GM12878 (cell line): ENCODE results near the gene SEMA7A. TPM values are rescaled to one million over a fixed set of nuclear protein-coding genes. Genes with fewer than 3 reads are reported as not detected.

Experiments used
- ATAC-seq: fragments of 200-7000 bp; cut with Tn5 transposase; 3 replicates; pipeline ENCODE4 v1.9.1; 2020; ENCODE audit warnings: mild to moderate bottlenecking, moderate library complexity
- BruUV-seq: library from RNA; stranded (reverse); fragments of 400-500 nt; replicated peaks from 2 replicates; lab custom pipeline; 2021; lab: Mats Ljungman, UMichigan
- CTCF ChIA-PET: fragments of 300-600 bp; sonication (Branson Sonifier 250); formaldehyde crosslinking; extraction: SDS; loops from one replicate; lab custom pipeline; 2021; ENCODE audit warnings: inconsistent platforms; lab: Yijun Ruan, JAX
- POLR2A ChIA-PET: fragments of 350-600 bp; formaldehyde crosslinking; extraction: SDS; loops from one replicate; lab custom pipeline; 2021; ENCODE audit warnings: inconsistent platforms; lab: Charles Lee
- RAD21 ChIA-PET: fragments of 300-600 bp; sonication (Branson Sonifier 250); formaldehyde crosslinking; loops from one replicate; lab custom pipeline; 2023; ENCODE audit warnings: antibody characterized with exemption; ENCODE audit not compliant: unreplicated experiment; lab: Charles Lee
- SMC1A ChIA-PET: fragments of 300-600 bp; sonication (Branson Sonifier 250); formaldehyde crosslinking; loops from one replicate; lab custom pipeline; 2023; ENCODE audit not compliant: unreplicated experiment, uncharacterized antibody; lab: Charles Lee
- DNase-seq: peaks from one replicate; pipeline ENCODE4 v3.0.0-alpha.2; 2011; ENCODE audit warnings: low read depth, low spot score
- FAIRE-seq: peaks from 3 replicates; lab custom pipeline; 2011; peaks lifted over from hg19 to GRCh38; lab: Jason Lieb, UNC
- H2AFZ ChIP-seq: 2 replicates; pipeline ENCODE4 v1.6.0; 2011; ENCODE audit warnings: low read depth, low read length, control low read depth; ENCODE audit not compliant: control insufficient read depth
- H3K27ac ChIP-seq: 2 replicates; pipeline ENCODE4 v1.5.1; 2011; ENCODE audit warnings: control low read depth; ENCODE audit not compliant: control insufficient read depth, insufficient read depth
- H3K27me3 ChIP-seq, 2 experiments: replicated peaks in 1 of 2; 2 replicates each; pipeline versions ENCODE4 v1.6.0 to v1.6.1; 2011; ENCODE audit warnings: low read length in 1 of 2; ENCODE audit not compliant: control insufficient read depth in 2 of 2, insufficient read depth in 2 of 2
- H3K36me3 ChIP-seq, 2 experiments: 2 replicates each; pipeline ENCODE4 v1.5.1; 2011; ENCODE audit warnings: low read length in 1 of 2; ENCODE audit not compliant: control insufficient read depth in 2 of 2, insufficient read depth in 2 of 2
- H3K4me1 ChIP-seq: 2 replicates; pipeline ENCODE4 v1.6.1; 2011; ENCODE audit warnings: mild to moderate bottlenecking, low read length, moderate library complexity, mixed read lengths; ENCODE audit not compliant: control insufficient read depth, insufficient read depth
- H3K4me2 ChIP-seq: 2 replicates; pipeline ENCODE4 v1.6.0; 2011; ENCODE audit warnings: control low read depth; ENCODE audit not compliant: control insufficient read depth, insufficient read depth
- H3K4me3 ChIP-seq: fragments of 200-600 bp; sonication (generic); 2 replicates; pipeline ENCODE4 v1.5.1; 2016
- H3K79me2 ChIP-seq: 2 replicates; pipeline ENCODE4 v1.6.0; 2011; ENCODE audit warnings: low read length; ENCODE audit not compliant: control insufficient read depth, insufficient read depth
- H3K9ac ChIP-seq: 2 replicates; pipeline ENCODE4 v1.8.0; 2011; ENCODE audit warnings: low read length, control low read depth, mixed read lengths; ENCODE audit not compliant: control insufficient read depth, insufficient read depth
- H3K9me3 ChIP-seq: replicated peaks from 3 replicates; pipeline ENCODE4 v1.5.1; 2011; ENCODE audit warnings: mild to moderate bottlenecking, low read length; ENCODE audit not compliant: control insufficient read depth, insufficient read depth
- H4K20me1 ChIP-seq: 2 replicates; pipeline ENCODE4 v1.6.0; 2011; ENCODE audit not compliant: control insufficient read depth, insufficient read depth
- BACH1 ChIP-seq: fragments of 450-650 bp; IDR thresholded peaks from 2 replicates; pipeline ENCODE4 v1.6.1; 2017; ENCODE audit warnings: mild to moderate bottlenecking, borderline replicate concordance
- BCL11A ChIP-seq: IDR thresholded peaks from 2 replicates; pipeline ENCODE4 v1.6.1; 2011; ENCODE audit warnings: low read depth, low read length
- BMI1 ChIP-seq: fragments of 450-650 bp; IDR thresholded peaks from 2 replicates; pipeline ENCODE4 v1.6.1; 2016; ENCODE audit warnings: mild to moderate bottlenecking, moderate library complexity, borderline replicate concordance
- CHD2 ChIP-seq: IDR thresholded peaks from 2 replicates; pipeline ENCODE4 v1.6.1; 2011; ENCODE audit warnings: low read depth, low read length, improper control_type of control experiment, borderline replicate concordance
- EP300 ChIP-seq, 2 experiments: fragments of 150-350 bp in 1 of 2; IDR thresholded peaks; 2 replicates each; pipeline ENCODE4 v1.6.1; 2011 to 2012; ENCODE audit warnings: low read depth in 2 of 2, low read length in 2 of 2, borderline replicate concordance in 1 of 2, improper control_type of control experiment in 1 of 2, inconsistent platforms in 1 of 2; ENCODE audit not compliant: control insufficient read depth in 1 of 2
- GABPA ChIP-seq: IDR thresholded peaks from 2 replicates; pipeline ENCODE4 v1.6.1; 2014; ENCODE audit warnings: antibody characterized with exemption, low read depth, mild to moderate bottlenecking, inconsistent platforms
- HDGF ChIP-seq: fragments of 450-650 bp; IDR thresholded peaks from 2 replicates; pipeline ENCODE4 v1.6.1; 2016; ENCODE audit warnings: antibody characterized with exemption
- IKZF2 ChIP-seq, 2 experiments: fragments of 450-650 bp; IDR thresholded peaks; 2 replicates each; pipeline ENCODE4 v1.6.1; 2017; ENCODE audit warnings: mild to moderate bottlenecking in 2 of 2, moderate library complexity in 2 of 2
- MLLT1 ChIP-seq: fragments of 450-650 bp; IDR thresholded peaks from 2 replicates; pipeline ENCODE4 v1.6.1; 2016; ENCODE audit warnings: mild to moderate bottlenecking
- MXI1 ChIP-seq: fragments of 150-350 bp; IDR thresholded peaks from 2 replicates; pipeline ENCODE4 v1.6.1; 2011; ENCODE audit warnings: low read depth, mild to moderate bottlenecking, inconsistent platforms, low read length, improper control_type of control experiment
- NBN ChIP-seq: fragments of 450-650 bp; IDR thresholded peaks from 2 replicates; pipeline ENCODE4 v1.6.1; 2016
- POU2F2 ChIP-seq: IDR thresholded peaks from 3 replicates; pipeline ENCODE4 v1.6.1; 2011; ENCODE audit warnings: low read depth, mild to moderate bottlenecking, low read length, borderline replicate concordance
- RAD21 ChIP-seq: IDR thresholded peaks from 2 replicates; pipeline ENCODE4 v1.6.1; 2011; ENCODE audit warnings: mild to moderate bottlenecking, low read depth, low read length, moderate library complexity; ENCODE audit not compliant: insufficient read depth
- RUNX3 ChIP-seq: IDR thresholded peaks from 2 replicates; pipeline ENCODE4 v1.6.1; 2012; ENCODE audit warnings: low read length, inconsistent platforms
- SPI1 ChIP-seq: IDR thresholded peaks from 2 replicates; pipeline ENCODE4 v1.6.1; 2011; ENCODE audit warnings: low read depth, mild to moderate bottlenecking, low read length, moderate library complexity, borderline replicate concordance; ENCODE audit not compliant: insufficient read depth
- STAT3 ChIP-seq: IDR thresholded peaks from 2 replicates; pipeline ENCODE4 v1.6.1; 2011; ENCODE audit warnings: low read depth, low read length, improper control_type of control experiment
- ZNF24 ChIP-seq: fragments of 450-650 bp; IDR thresholded peaks from 2 replicates; pipeline ENCODE4 v1.6.1; 2017; ENCODE audit warnings: antibody characterized with exemption, mild to moderate bottlenecking
- WGBS: methylation state at CpG from one replicate; pipeline ENCODE4 v1.1.6; 2016; ENCODE audit warnings: low lambda C conversion rate; ENCODE audit not compliant: insufficient replicate concordance, insufficient coverage; ENCODE audit errors: missing lambda C conversion rate; 5-methylcytosine and 5-hydroxymethylcytosine counted together
- in situ Hi-C: fragments of 300-500 bp; cut with MboI; formaldehyde crosslinking; loops from 9 replicates; pipeline ENCODE4 v1.14.3; 2018; ENCODE audit warnings: mixed read lengths
- intact Hi-C: fragments of 100-400 bp; cut with micrococcal nuclease; formaldehyde crosslinking; loops from one replicate; pipeline ENCODE4 v1.14.2; 2022; ENCODE audit not compliant: unreplicated experiment
- polyA plus RNA-seq, 11 experiments: library from polyadenylated mRNA; depleted of rRNA in 4 of 11; unstranded in 6 of 11; stranded (reverse) in 5 of 11; fragments of >200 nt; fragmentation: Nextera tagmentation in 4 of 11; fragmentation: Illumina TruSeq in 1 of 11; extraction: Ambion mirVana in 4 of 11; extraction: Trizol in 1 of 11; gene quantifications; 1 replicate in 1 of 11; 2 replicates in 10 of 11; pipeline versions ENCODE4 v1.2.1 to v1.2.3, GENCODE V29; 2011 to 2016; ENCODE audit warnings: inconsistent platforms in 2 of 11, missing spikeins in 2 of 11, low read depth in 1 of 11
- total RNA-seq, 4 experiments: library from RNA; depleted of rRNA in 3 of 4; stranded (reverse); fragments of >200 nt in 3 of 4; fragmentation: Illumina TruSeq in 1 of 4; extraction: Trizol in 1 of 4; gene quantifications; 2 replicates each; pipeline versions ENCODE4 v1.2.1 to v1.2.3, GENCODE V29; 2013 to 2021

Gene SEMA7A
- total and polyA plus RNA-seq, 10 of the 15 experiments (the other 5 are each of a cell fraction or from before 2014, with no cell fraction given): 0.08 to 112 (median 53.5) TPM

- peaks cover 0 to 8% of the 10 kb centered on the region in 2 experiments; a peak in 2 of 4 replicates for H3K36me3 ChIP-seq
- peak overlapping the region; percentile 92 for H3K4me3 ChIP-seq
- H4K20me1 ChIP-seq: no peaks in the 10 kb centered on the region
- 0% methylated on average over 2 of the region's 2 CpGs for WGBS
- TF ChIP-seq MXI1 (no peak), POU2F2 (no peak), ZNF24 (no peak), NBN (peak; percentile 26; the same call in 1 of the 2 replicates), RAD21 (0 out of 2 replicates have a peak, but pooled peaks have one; percentile 1), BMI1 (peak; percentile 29; the same call in 1 of the 2 replicates), CHD2 (no peak), EP300 (IDR thresholded peaks at IDR 0.05; ENCODE audit: borderline replicate concordance in 1 of 2, control insufficient read depth in 1 of 2, low read depth in 2 of 2, low read length in 2 of 2) (peak in 1 of 2 experiments; percentile 29; a peak in 1 of 4 replicates), IKZF2 (IDR thresholded peaks at IDR 0.05) (peak; percentile 63 to 71; a peak in 3 of 4 replicates), MLLT1 (peak; percentile 52; the same call in 1 of the 2 replicates), SPI1 (peak; percentile 78; the same call in 1 of the 2 replicates), BACH1 (peak; percentile 31; the same call in 1 of the 2 replicates), STAT3 (0 out of 2 replicates have a peak, but pooled peaks have one; percentile 29), GABPA (no peak), BCL11A (0 out of 2 replicates have a peak, but pooled peaks have one; percentile 17), RUNX3 (peak; percentile 58; the same call in 1 of the 2 replicates), HDGF (peak; percentile 52; the same call in 1 of the 2 replicates)
- peaks cover 11% of the 10 kb centered on the region for H3K4me1 ChIP-seq
- H3K9ac ChIP-seq: peak overlapping the region; percentile 87
- H3K4me2 ChIP-seq: peak overlapping the region; percentile 83
- H3K9me3 ChIP-seq: peaks cover 3% of the 10 kb centered on the region; the same call in 2 of the 3 replicates
- peak; percentile 39 for DNase-seq
- H2AFZ ChIP-seq: peak overlapping the region; percentile 89
- RAD21 ChIA-PET: interaction anchor here (0.9 to 3.9 kb wide), 6 partner anchors 29 to 86 kb away, joined by 3 to 36 read pairs (median 4); no protein-coding TSS in a partner anchor
- peak; percentile 55 for ATAC-seq
- SMC1A ChIA-PET: interaction anchor here (0.9 to 3.9 kb wide), 7 partner anchors 19 to 86 kb away, joined by 3 to 16 read pairs (median 5); no protein-coding TSS in a partner anchor
- H3K79me2 ChIP-seq: peaks cover 63% of the 10 kb centered on the region
- CTCF ChIA-PET: interaction anchor here (0.9 to 5.4 kb wide), 14 partner anchors 12 to 310 kb away, joined by 3 to 26 read pairs (median 4); partner anchors contain the start of gene CLK3
- no peaks in the 10 kb centered on the region for H3K27me3 ChIP-seq
- POLR2A ChIA-PET: interaction anchor here (0.6 to 3.0 kb wide), 12 partner anchors 26 to 310 kb away, joined by 3 to 18 read pairs (median 4); partner anchors contain the start of genes ARID3B, CLK3 and SEMA7A
- peak overlapping the region; percentile 93 for H3K27ac ChIP-seq
- in situ Hi-C loops: no loop called here
- peak; percentile 41 for FAIRE-seq
- BruUV-seq: no TSS peak
- intact Hi-C loops: loop anchor here (1.0 kb wide), 1 partner anchor 56 kb away; no protein-coding TSS in a partner anchor
These were observed 26.5 kb upstream of the SEMA7A start for GRCh38 chr15:74460298-74460697.
